ENCODE results near the gene PRKCE.

DNA sequence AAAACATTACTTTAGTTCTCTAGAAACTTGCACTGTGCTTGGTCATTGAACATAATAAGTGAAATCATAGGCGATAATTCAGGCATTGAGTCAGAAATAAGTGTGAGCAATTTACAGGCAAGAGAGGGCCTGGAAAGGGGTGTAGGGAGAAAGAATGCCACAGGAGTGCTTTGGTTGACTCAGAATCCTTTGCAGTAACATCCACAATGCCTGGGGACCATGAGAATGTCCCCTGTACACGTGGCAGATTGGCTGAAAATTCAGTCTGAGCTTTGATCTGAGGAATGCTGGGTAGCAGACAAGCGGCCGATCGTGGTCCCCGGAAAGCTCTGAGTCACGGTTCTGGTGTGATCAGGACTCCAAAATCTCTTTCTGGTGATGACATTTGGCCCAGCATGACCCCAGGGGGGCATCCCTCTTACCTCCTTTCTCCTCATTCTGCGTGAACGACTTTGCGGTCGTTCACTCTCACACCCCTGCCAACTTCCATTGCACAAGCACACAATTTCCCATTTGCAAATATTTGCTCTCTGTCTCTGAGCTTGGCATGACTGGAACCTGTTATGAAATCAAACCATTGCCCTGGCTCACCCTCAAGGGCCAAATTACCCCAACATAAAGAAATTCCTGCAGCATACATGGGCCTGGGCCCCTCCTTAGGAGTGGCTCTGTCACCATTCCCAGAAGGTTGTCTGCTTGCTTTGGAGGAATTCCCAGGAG lies 340.7 kb downstream of the PRKCE start:
- TF ChIP-seq, protein P1, sequence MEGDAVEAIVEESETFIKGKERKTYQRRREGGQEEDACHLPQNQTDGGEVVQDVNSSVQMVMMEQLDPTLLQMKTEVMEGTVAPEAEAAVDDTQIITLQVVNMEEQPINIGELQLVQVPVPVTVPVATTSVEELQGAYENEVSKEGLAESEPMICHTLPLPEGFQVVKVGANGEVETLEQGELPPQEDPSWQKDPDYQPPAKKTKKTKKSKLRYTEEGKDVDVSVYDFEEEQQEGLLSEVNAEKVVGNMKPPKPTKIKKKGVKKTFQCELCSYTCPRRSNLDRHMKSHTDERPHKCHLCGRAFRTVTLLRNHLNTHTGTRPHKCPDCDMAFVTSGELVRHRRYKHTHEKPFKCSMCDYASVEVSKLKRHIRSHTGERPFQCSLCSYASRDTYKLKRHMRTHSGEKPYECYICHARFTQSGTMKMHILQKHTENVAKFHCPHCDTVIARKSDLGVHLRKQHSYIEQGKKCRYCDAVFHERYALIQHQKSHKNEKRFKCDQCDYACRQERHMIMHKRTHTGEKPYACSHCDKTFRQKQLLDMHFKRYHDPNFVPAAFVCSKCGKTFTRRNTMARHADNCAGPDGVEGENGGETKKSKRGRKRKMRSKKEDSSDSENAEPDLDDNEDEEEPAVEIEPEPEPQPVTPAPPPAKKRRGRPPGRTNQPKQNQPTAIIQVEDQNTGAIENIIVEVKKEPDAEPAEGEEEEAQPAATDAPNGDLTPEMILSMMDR (IDR thresholded peaks at IDR 0.05 in 2 of 3, conservative IDR thresholded peaks at IDR 0.05 in 1 of 3; ENCODE audit: borderline replicate concordance in 1 of 3, insufficient read depth in 1 of 3, low read depth in 2 of 3, low read length in 2 of 3) = no peak
- TF ChIP-seq POLR2A (IDR thresholded peaks at IDR 0.05; ENCODE audit: borderline replicate concordance, extremely low read depth, insufficient read depth, insufficient read length) (no peak), EZH2 (IDR thresholded peaks at IDR 0.05) (no peak), RAD21 (IDR thresholded peaks at IDR 0.05; ENCODE audit: low read depth) (no peak), EZH2phosphoT487 (IDR thresholded peaks at IDR 0.05; ENCODE audit: borderline replicate concordance) (no peak), SIN3A (IDR thresholded peaks at IDR 0.05; ENCODE audit: low read depth) (no peak)
